GM12878 (cell line): ENCODE data around the gene BBS1. TPM values are rescaled to one million over a fixed set of nuclear protein-coding genes. Genes with fewer than 3 reads are reported as not detected.

Source experiments
- ELK1 ChIP-seq: IDR thresholded peaks from 2 replicates; pipeline ENCODE4 v1.6.1; 2012; ENCODE audit warnings: low read depth, low read length, improper control_type of control experiment
- EP300 ChIP-seq, 2 experiments: fragments of 150-350 bp in 1 of 2; IDR thresholded peaks; 2 replicates each; pipeline ENCODE4 v1.6.1; 2011 to 2012; ENCODE audit warnings: low read depth in 2 of 2, low read length in 2 of 2, borderline replicate concordance in 1 of 2, improper control_type of control experiment in 1 of 2, inconsistent platforms in 1 of 2; ENCODE audit not compliant: control insufficient read depth in 1 of 2
- FOXK2 ChIP-seq: fragments of 450-650 bp; IDR thresholded peaks from 2 replicates; pipeline ENCODE4 v1.6.1; 2017; ENCODE audit warnings: mild to moderate bottlenecking, moderate library complexity
- GABPA ChIP-seq: IDR thresholded peaks from 2 replicates; pipeline ENCODE4 v1.6.1; 2014; ENCODE audit warnings: antibody characterized with exemption, low read depth, mild to moderate bottlenecking, inconsistent platforms
- IKZF1 ChIP-seq: fragments of 450-650 bp; conservative IDR thresholded peaks from 2 replicates; pipeline ENCODE4 v1.6.1; 2017; ENCODE audit warnings: antibody characterized with exemption, mild to moderate bottlenecking
- IRF3 ChIP-seq: fragments of 450-650 bp; IDR thresholded peaks from 2 replicates; pipeline ENCODE4 v1.6.1; 2014; ENCODE audit warnings: mild to moderate bottlenecking
- KLF5 ChIP-seq: fragments of 450-650 bp; IDR thresholded peaks from 2 replicates; pipeline ENCODE4 v1.6.1; 2014; ENCODE audit warnings: mild to moderate bottlenecking; ENCODE audit not compliant: partially characterized antibody
- MEF2A ChIP-seq: IDR thresholded peaks from 2 replicates; pipeline ENCODE4 v1.6.1; 2011; ENCODE audit warnings: low read depth, mild to moderate bottlenecking, low read length, moderate library complexity; ENCODE audit not compliant: insufficient read depth
- MLLT1 ChIP-seq: fragments of 450-650 bp; IDR thresholded peaks from 2 replicates; pipeline ENCODE4 v1.6.1; 2016; ENCODE audit warnings: mild to moderate bottlenecking
- NFXL1 ChIP-seq: fragments of 450-650 bp; IDR thresholded peaks from 2 replicates; pipeline ENCODE4 v1.6.1; 2017; ENCODE audit warnings: antibody characterized with exemption, mild to moderate bottlenecking, borderline replicate concordance
- NFYA ChIP-seq: IDR thresholded peaks from 2 replicates; pipeline ENCODE4 v1.6.1; 2011; ENCODE audit warnings: low read depth, mild to moderate bottlenecking, low read length, improper control_type of control experiment, borderline replicate concordance
- RUNX3 ChIP-seq: IDR thresholded peaks from 2 replicates; pipeline ENCODE4 v1.6.1; 2012; ENCODE audit warnings: low read length, inconsistent platforms
- SKIL ChIP-seq: fragments of 450-650 bp; IDR thresholded peaks from 2 replicates; pipeline ENCODE4 v1.6.1; 2017; ENCODE audit warnings: mild to moderate bottlenecking, low read depth, inconsistent platforms; ENCODE audit not compliant: poor library complexity, severe bottlenecking
- SMAD5 ChIP-seq: IDR thresholded peaks from 2 replicates; pipeline ENCODE4 v1.6.1; 2016; ENCODE audit warnings: antibody characterized with exemption, low read depth
- ZBTB33 ChIP-seq: fragments of 450-650 bp; IDR thresholded peaks from 2 replicates; pipeline ENCODE4 v1.6.1; 2017; ENCODE audit warnings: mild to moderate bottlenecking
- ZNF217 ChIP-seq: fragments of 450-650 bp; IDR thresholded peaks from 2 replicates; pipeline ENCODE4 v1.6.1; 2017; ENCODE audit warnings: antibody characterized with exemption, mild to moderate bottlenecking
- ZNF687 ChIP-seq: fragments of 450-650 bp; IDR thresholded peaks from 2 replicates; pipeline ENCODE4 v1.6.1; 2017; ENCODE audit warnings: mild to moderate bottlenecking, moderate library complexity
- ZSCAN29 ChIP-seq: fragments of 450-650 bp; IDR thresholded peaks from 2 replicates; pipeline ENCODE4 v1.6.1; 2017; ENCODE audit warnings: mild to moderate bottlenecking, moderate library complexity
- polyA plus RNA-seq, 11 experiments: library from polyadenylated mRNA; depleted of rRNA in 4 of 11; unstranded in 6 of 11; stranded (reverse) in 5 of 11; fragments of >200 nt; fragmentation: Nextera tagmentation in 4 of 11; fragmentation: Illumina TruSeq in 1 of 11; extraction: Ambion mirVana in 4 of 11; extraction: Trizol in 1 of 11; gene quantifications; 1 replicate in 1 of 11; 2 replicates in 10 of 11; pipeline versions ENCODE4 v1.2.1 to v1.2.3, GENCODE V29; 2011 to 2016; ENCODE audit warnings: inconsistent platforms in 2 of 11, missing spikeins in 2 of 11, low read depth in 1 of 11
- total RNA-seq, 4 experiments: library from RNA; depleted of rRNA in 3 of 4; stranded (reverse); fragments of >200 nt in 3 of 4; fragmentation: Illumina TruSeq in 1 of 4; extraction: Trizol in 1 of 4; gene quantifications; 2 replicates each; pipeline versions ENCODE4 v1.2.1 to v1.2.3, GENCODE V29; 2013 to 2021

The BBS1 gene
- total and polyA plus RNA-seq, 10 of the 15 experiments (the other 5 are each of a cell fraction or from before 2014, with no cell fraction given) = 2.5 to 14.7 (median 8.7) TPM

GRCh38 chr11:66546368-66546965, 36.0 kb downstream of the BBS1 start, which contains the start of gene ACTN3 (continued):
- TF ChIP-seq MEF2A = peak; percentile 41; the same call in 1 of the 2 replicates
- no peak for TF ChIP-seq KLF5
- TF ChIP-seq EP300 (IDR thresholded peaks at IDR 0.05; ENCODE audit: borderline replicate concordance in 1 of 2, control insufficient read depth in 1 of 2, low read depth in 2 of 2, low read length in 2 of 2) = no peak
- 0 out of 2 replicates have a peak, but pooled peaks have one; percentile 31 for TF ChIP-seq MLLT1
- peak; percentile 87 for TF ChIP-seq NFXL1
- no peak for TF ChIP-seq FOXK2
- TF ChIP-seq NFYA = no peak
- TF ChIP-seq ZBTB33 = no peak
- no peak for TF ChIP-seq ELK1
- peak; percentile 40; the same call in 1 of the 2 replicates for TF ChIP-seq IKZF1
- TF ChIP-seq IRF3 = no peak
- no peak for TF ChIP-seq RUNX3
- no peak for TF ChIP-seq SMAD5
- no peak for TF ChIP-seq ZSCAN29
- TF ChIP-seq SKIL = no peak
- TF ChIP-seq ZNF687 = no peak
- peak; percentile 96 for TF ChIP-seq ZNF217
- no peak for TF ChIP-seq GABPA
